Astrocyte (in vitro differentiated cells and primary cell): ENCODE results near the gene PKP3. TPM values are rescaled to one million over a fixed set of nuclear protein-coding genes. Genes with fewer than 3 reads are reported as not detected.

Source experiments
- DNase-seq: peaks from one replicate; pipeline ENCODE4 v3.0.0-alpha.2; 2010; ENCODE audit warnings: low read depth
- FAIRE-seq: peaks from 2 replicates; lab custom pipeline; 2011; peaks lifted over from hg19 to GRCh38; lab: Jason Lieb, UNC
- H2AFZ ChIP-seq: 2 replicates; pipeline ENCODE4 v1.6.0; 2012; ENCODE audit warnings: low read depth, low read length, inconsistent platforms
- H3K27ac ChIP-seq: 2 replicates; pipeline ENCODE4 v1.5.1; 2011; ENCODE audit warnings: low read depth, low read length, inconsistent platforms
- H3K27me3 ChIP-seq: 2 replicates; pipeline ENCODE4 v1.6.0; 2011; ENCODE audit warnings: low read length, inconsistent platforms; ENCODE audit not compliant: insufficient read depth
- H3K36me3 ChIP-seq: 2 replicates; pipeline ENCODE4 v1.5.1; 2011; ENCODE audit warnings: low read length, inconsistent platforms; ENCODE audit not compliant: insufficient read depth
- H3K4me1 ChIP-seq: 2 replicates; pipeline ENCODE4 v1.5.1; 2011; ENCODE audit warnings: low read length, inconsistent platforms; ENCODE audit not compliant: insufficient read depth
- H3K4me2 ChIP-seq: 2 replicates; pipeline ENCODE4 v1.6.0; 2012; ENCODE audit warnings: low read length, inconsistent platforms
- H3K4me3 ChIP-seq: 2 replicates; pipeline ENCODE4 v1.5.1; 2011; ENCODE audit warnings: low read depth, mild to moderate bottlenecking, low read length, inconsistent platforms; ENCODE audit not compliant: insufficient read depth
- H3K79me2 ChIP-seq: 2 replicates; pipeline ENCODE4 v1.6.0; 2012; ENCODE audit warnings: mild to moderate bottlenecking, low read length, inconsistent platforms; ENCODE audit not compliant: insufficient read depth
- H3K9ac ChIP-seq: 2 replicates; pipeline ENCODE4 v1.6.0; 2012; ENCODE audit warnings: mild to moderate bottlenecking, low read length, inconsistent platforms
- H3K9me3 ChIP-seq: 2 replicates; pipeline ENCODE4 v1.5.1; 2012; ENCODE audit warnings: low read depth, mild to moderate bottlenecking, low read length, inconsistent platforms; ENCODE audit not compliant: insufficient read depth
- H4K20me1 ChIP-seq: 2 replicates; pipeline ENCODE4 v1.6.0; 2012; ENCODE audit warnings: low read length, inconsistent platforms; ENCODE audit not compliant: insufficient read depth
- H3K27ac Mint-ChIP-seq: one replicate; pipeline ENCODE4 v1.8.0; 2021; ENCODE audit warnings: mild to moderate bottlenecking, mixed read lengths; ENCODE audit not compliant: unreplicated experiment
- H3K27me3 Mint-ChIP-seq: one replicate; pipeline ENCODE4 v1.8.0; 2021; ENCODE audit warnings: low read depth, mixed read lengths; ENCODE audit not compliant: unreplicated experiment
- H3K36me3 Mint-ChIP-seq: one replicate; pipeline ENCODE4 v1.8.0; 2021; ENCODE audit warnings: low read depth, mixed read lengths; ENCODE audit not compliant: unreplicated experiment
- H3K4me1 Mint-ChIP-seq: one replicate; pipeline ENCODE4 v1.8.0; 2021; ENCODE audit warnings: low read depth, mixed read lengths; ENCODE audit not compliant: unreplicated experiment
- H3K4me3 Mint-ChIP-seq: one replicate; pipeline ENCODE4 v1.8.0; 2021; ENCODE audit warnings: mild to moderate bottlenecking, moderate library complexity, mixed read lengths; ENCODE audit not compliant: unreplicated experiment
- H3K9me3 Mint-ChIP-seq: one replicate; pipeline ENCODE4 v1.8.0; 2021; ENCODE audit warnings: mild to moderate bottlenecking, mixed read lengths; ENCODE audit not compliant: unreplicated experiment
- CTCF ChIP-seq: IDR thresholded peaks from 2 replicates; pipeline ENCODE4 v1.5.1; 2011; ENCODE audit warnings: low read depth, mild to moderate bottlenecking, inconsistent platforms, low read length, moderate library complexity; ENCODE audit not compliant: insufficient read depth
- EZH2 ChIP-seq: IDR thresholded peaks from 2 replicates; pipeline ENCODE4 v1.6.1; 2012; ENCODE audit warnings: mild to moderate bottlenecking, low read length, inconsistent platforms; ENCODE audit not compliant: insufficient read depth
- total RNA-seq: library from RNA; stranded (reverse); gene quantifications from 2 replicates; pipeline ENCODE4 v1.2.1, GENCODE V29; 2021

Gene PKP3
- total RNA-seq, 1 donor from 2014 or later: 2.1 TPM

DNA sequence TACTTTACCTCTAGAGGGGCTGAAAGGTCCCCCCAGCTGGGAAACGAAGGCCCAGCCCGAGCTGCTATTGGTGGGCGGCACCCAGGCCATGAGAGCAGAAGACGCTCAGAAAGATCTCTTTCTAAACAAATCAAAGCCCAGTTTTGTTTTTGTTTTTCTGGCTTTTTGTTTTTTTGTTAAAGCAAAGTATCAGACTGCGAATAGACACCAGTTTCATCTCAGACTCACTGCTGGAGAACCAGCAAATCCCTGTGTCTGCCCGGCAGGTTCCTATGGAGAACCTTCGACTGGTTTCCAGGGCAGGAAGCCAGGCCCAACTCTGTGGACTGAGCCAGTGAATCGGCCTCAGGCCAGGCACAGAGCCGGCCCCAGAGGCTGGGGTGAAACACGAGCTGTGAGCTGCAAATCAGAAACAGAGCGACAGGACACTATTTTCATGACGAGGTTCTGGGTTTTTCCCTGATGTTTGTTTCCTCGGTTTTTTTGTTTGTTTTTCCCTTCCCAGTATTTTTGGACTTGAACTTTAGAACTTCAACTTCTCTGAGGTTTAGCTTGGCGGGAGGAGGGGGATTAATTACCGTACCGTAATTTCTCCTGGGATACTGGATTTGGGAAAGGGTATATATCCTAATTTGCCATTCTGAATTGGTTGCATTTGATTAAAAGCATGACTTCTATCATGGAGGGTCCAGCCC, 40.7 kb upstream of the PKP3 start:
- H3K36me3 ChIP-seq: no peaks in the 10 kb centered on the region
- H3K27me3 ChIP-seq: no peaks in the 10 kb centered on the region
- Mint-ChIP-seq H3K4me3 (peak overlapping the region; percentile 58), H3K36me3 (no peaks in the 10 kb centered on the region), H3K27me3 (peaks cover 7% of the 10 kb centered on the region), H3K9me3 (no peaks in the 10 kb centered on the region), H3K4me1 (peaks cover 7% of the 10 kb centered on the region), H3K27ac (no peak overlapping the region)
- H3K4me2 ChIP-seq: no peak overlapping the region
- peaks cover 2% of the 10 kb centered on the region for H3K9me3 ChIP-seq
- H3K9ac ChIP-seq: peak overlapping the region; percentile 18
- no peak for FAIRE-seq
- H4K20me1 ChIP-seq: no peaks in the 10 kb centered on the region
- peak overlapping the region; percentile 38 for H2AFZ ChIP-seq
- no peak overlapping the region for H3K4me3 ChIP-seq
- no peaks in the 10 kb centered on the region for H3K79me2 ChIP-seq
- no peak for TF ChIP-seq CTCF
- no peak for TF ChIP-seq EZH2
- DNase-seq: peak; percentile 58
- H3K4me1 ChIP-seq: peaks cover 10% of the 10 kb centered on the region
- no peak overlapping the region for H3K27ac ChIP-seq

DNA sequence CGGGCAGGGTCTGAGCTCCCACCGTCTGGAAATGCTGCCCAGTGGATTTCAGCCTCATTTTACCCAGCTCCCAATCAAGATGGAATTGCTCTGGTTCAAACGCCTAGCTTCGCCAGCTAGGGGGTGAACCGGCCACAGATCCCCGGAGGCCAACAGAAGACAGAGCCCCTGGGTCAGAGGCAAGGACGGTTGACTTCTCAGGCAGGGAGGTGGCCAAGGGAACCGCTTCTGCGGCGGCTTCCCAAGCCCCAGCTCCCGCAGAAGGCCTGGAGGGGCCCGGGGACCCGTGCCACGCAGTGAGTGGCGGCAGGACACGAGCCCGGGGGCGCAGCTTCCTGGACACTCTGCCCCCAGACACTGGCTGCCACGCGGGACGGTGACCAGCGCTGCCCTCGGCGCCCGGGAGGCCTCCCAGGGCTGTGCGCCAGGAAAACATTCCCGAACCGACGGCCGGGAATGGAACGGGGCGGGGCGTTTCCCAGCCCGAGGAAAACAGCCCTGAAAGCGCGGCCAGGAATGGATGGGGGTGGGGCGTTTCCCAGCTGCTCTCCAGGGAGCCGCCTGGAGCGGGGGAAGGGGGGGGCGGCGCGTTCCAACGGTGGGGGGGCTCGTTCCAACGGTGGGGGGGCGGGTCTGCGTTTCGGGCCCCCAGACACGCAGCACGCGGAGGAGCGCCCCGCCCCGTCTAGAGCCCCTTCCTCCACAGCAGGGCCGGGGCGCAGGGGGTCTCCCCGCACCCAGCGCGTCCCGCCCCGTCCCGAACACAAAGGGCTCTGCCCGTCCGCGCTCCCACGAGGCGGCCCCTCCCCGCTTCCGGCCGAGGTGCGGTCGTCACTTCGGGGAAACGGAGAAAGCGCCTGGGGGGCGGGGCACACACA, 38.2 kb upstream of the PKP3 start:
- H3K9me3 ChIP-seq: peaks cover 3% of the 10 kb centered on the region
- H3K4me1 ChIP-seq: peaks cover 10% of the 10 kb centered on the region
- H3K4me1 Mint-ChIP-seq: peaks cover 7% of the 10 kb centered on the region
- FAIRE-seq: no peak
- no peaks in the 10 kb centered on the region for H3K9me3 Mint-ChIP-seq
- no peaks in the 10 kb centered on the region for H3K79me2 ChIP-seq
- H3K27me3 ChIP-seq: no peaks in the 10 kb centered on the region
- peak overlapping the region; percentile 79 for H3K4me2 ChIP-seq
- DNase-seq: peak; percentile 87
- no peaks in the 10 kb centered on the region for H3K36me3 ChIP-seq
- H2AFZ ChIP-seq: peak overlapping the region; percentile 70
- no peak overlapping the region for H3K4me3 ChIP-seq
- TF ChIP-seq CTCF (no peak), EZH2 (no peak)
- no peaks in the 10 kb centered on the region for H4K20me1 ChIP-seq
- H3K36me3 Mint-ChIP-seq: peaks cover 2% of the 10 kb centered on the region
- peak overlapping the region; percentile 88 for H3K27ac Mint-ChIP-seq
- H3K27me3 Mint-ChIP-seq: peaks cover 8% of the 10 kb centered on the region
- H3K9ac ChIP-seq: peak overlapping the region; percentile 88
- peak overlapping the region; percentile 91 for H3K27ac ChIP-seq
- peak overlapping the region; percentile 58 for H3K4me3 Mint-ChIP-seq
